ENCODE measurements around the gene NFIA.

GRCh38 chr1:61289232-61290098 is 207.1 kb downstream of the NFIA start:
- no peak for TF ChIP-seq EZH2 (IDR thresholded peaks at IDR 0.05)
- no peak for TF ChIP-seq POLR2AphosphoS5 (IDR thresholded peaks at IDR 0.05; ENCODE audit: borderline replicate concordance, low read depth, low read length)
- TF ChIP-seq FOXP2 (optimal IDR thresholded peaks at IDR 0.05; ENCODE audit: control extremely low read depth, extremely low read length, insufficient read depth), result no peak
